HCT116 (cell line): ENCODE measurements around the gene LYRM7. TPM values are rescaled to one million over a fixed set of nuclear protein-coding genes. Genes with fewer than 3 reads are reported as not detected.
A peak's percentile ranks its signal among the peaks of the same experiment; 100 is the strongest.

Experiments
- ATAC-seq: fragments of 200-7000 bp; cut with Tn5 transposase; 2 replicates; pipeline ENCODE4 v1.9.1; 2020; ENCODE audit warnings: mild to moderate bottlenecking, moderate library complexity
- BruUV-seq: library from RNA; stranded (reverse); fragments of 400-500 nt; replicated peaks from 2 replicates; lab custom pipeline; 2021; lab: Mats Ljungman, UMichigan
- CTCF ChIA-PET: fragments of 300-600 bp; sonication (Branson Sonifier 250); formaldehyde crosslinking; loops from one replicate; lab custom pipeline; 2021; ENCODE audit warnings: antibody characterized with exemption; lab: Charles Lee
- POLR2A ChIA-PET: fragments of 300-600, 350-600 bp; sonication (Branson Sonifier 250); formaldehyde crosslinking; loops from one replicate; lab custom pipeline; 2021; ENCODE audit warnings: antibody characterized with exemption; lab: Charles Lee
- RAD21 ChIA-PET, 2 experiments: fragments of 300-600 bp; sonication (Branson Sonifier 250); formaldehyde crosslinking; loops; one replicate each; lab custom pipeline; 2023; ENCODE audit warnings: low total read pairs in 2 of 2; ENCODE audit not compliant: uncharacterized antibody in 2 of 2, unreplicated experiment in 2 of 2, low non-redundant PET in 1 of 2; lab: Charles Lee
- DNase-seq: peaks from one replicate; pipeline ENCODE4 v3.0.0-alpha.2; 2010; ENCODE audit warnings: low read depth, low spot score
- H2AFZ ChIP-seq: fragments of 200-600 bp; shearing (Covaris generic), sonication (generic); 2 replicates; pipeline ENCODE4 v1.6.1; 2017; ENCODE audit warnings: low read depth, mixed run types, mixed read lengths, antibody characterized with exemption, low read length; ENCODE audit not compliant: poor library complexity, severe bottlenecking
- H3K27ac ChIP-seq: 2 replicates; pipeline ENCODE4 v1.5.1; 2012; ENCODE audit warnings: low read depth, low read length
- H3K27me3 ChIP-seq: fragments of 200-600 bp; sonication (generic); 2 replicates; pipeline ENCODE4 v1.6.1; 2016; ENCODE audit warnings: mixed run types, low read length, mixed read lengths; ENCODE audit not compliant: insufficient read depth
- H3K36me3 ChIP-seq, 2 experiments: fragments of 200-500 bp in 1 of 2; fragments of 200-600 bp in 1 of 2; sonication (Bioruptor generic) in 1 of 2; sonication (generic) in 1 of 2; 2 replicates each; pipeline versions ENCODE4 v1.5.1 to v1.6.1; 2014 to 2016; ENCODE audit warnings: low read length in 2 of 2, inconsistent platforms in 1 of 2, mixed read lengths in 1 of 2, mixed run types in 1 of 2; ENCODE audit not compliant: insufficient read depth in 2 of 2, control insufficient read depth in 1 of 2
- H3K4me1 ChIP-seq, 2 experiments: fragments of 200-600 bp in 1 of 2; sonication (generic) in 1 of 2; 2 replicates each; pipeline versions ENCODE4 v1.5.1 to v1.6.1; 2012 to 2017; ENCODE audit warnings: low read length in 2 of 2, inconsistent platforms in 1 of 2, mild to moderate bottlenecking in 1 of 2, mixed read lengths in 1 of 2, mixed run types in 1 of 2, moderate library complexity in 1 of 2; ENCODE audit not compliant: insufficient read depth in 2 of 2, control insufficient read depth in 1 of 2
- H3K4me2 ChIP-seq: fragments of 200-600 bp; sonication (generic); 2 replicates; pipeline ENCODE4 v1.6.1; 2017; ENCODE audit warnings: mixed run types, low read length, mixed read lengths
- H3K4me3 ChIP-seq, 2 experiments: fragments of 200-600 bp in 1 of 2; sonication (generic) in 1 of 2; replicated peaks in 1 of 2; 2 replicates each; pipeline ENCODE4 v1.5.1; 2011 to 2016; ENCODE audit warnings: low read length in 2 of 2, control low read depth in 1 of 2, low read depth in 1 of 2, mild to moderate bottlenecking in 1 of 2, mixed read lengths in 1 of 2, mixed run types in 1 of 2
- H3K79me2 ChIP-seq: fragments of 200-600 bp; sonication (generic); 2 replicates; pipeline ENCODE4 v1.6.1; 2017; ENCODE audit warnings: mild to moderate bottlenecking, mixed run types, low read length, moderate library complexity, mixed read lengths; ENCODE audit not compliant: insufficient read depth
- H3K9ac ChIP-seq: fragments of 200-600 bp; sonication (generic); 2 replicates; pipeline ENCODE4 v1.6.1; 2016; ENCODE audit warnings: low read length, mixed read lengths
- H3K9me2 ChIP-seq: fragments of 200-600 bp; sonication (generic), shearing (Covaris generic); 2 replicates; pipeline ENCODE4 v1.6.1; 2017; ENCODE audit warnings: mixed run types, mild to moderate bottlenecking, moderate library complexity; ENCODE audit not compliant: insufficient read depth
- H3K9me3 ChIP-seq, 2 experiments: fragments of 200-500 bp in 1 of 2; fragments of 200-600 bp in 1 of 2; sonication (Bioruptor generic) in 1 of 2; sonication (generic) in 1 of 2; 2 replicates each; pipeline ENCODE4 v1.6.1; 2014 to 2017; ENCODE audit warnings: low read length in 2 of 2, mixed read lengths in 2 of 2, inconsistent platforms in 1 of 2, low read depth in 1 of 2, mild to moderate bottlenecking in 1 of 2, mixed run types in 1 of 2, moderate library complexity in 1 of 2; ENCODE audit not compliant: control insufficient read depth in 1 of 2, insufficient read depth in 1 of 2
- H4K20me1 ChIP-seq: fragments of 200-600 bp; sonication (generic), shearing (Covaris generic); 2 replicates; pipeline ENCODE4 v1.6.1; 2017; ENCODE audit warnings: mixed run types, mild to moderate bottlenecking, moderate library complexity; ENCODE audit not compliant: insufficient read depth
- CBX3 ChIP-seq: IDR thresholded peaks from 2 replicates; pipeline ENCODE4 v1.6.1; 2012; ENCODE audit warnings: low read depth
- CEBPB ChIP-seq: IDR thresholded peaks from 2 replicates; pipeline ENCODE4 v1.6.1; 2012; ENCODE audit warnings: low read depth
- CTCF ChIP-seq, 3 experiments: fragments of 200-600 bp in 1 of 3; sonication (generic) in 1 of 3; IDR thresholded peaks in 2 of 3; conservative IDR thresholded peaks in 1 of 3; 2 replicates each; pipeline ENCODE4 v1.5.1; 2012 to 2017; ENCODE audit warnings: low read depth in 2 of 3, low read length in 2 of 3, antibody characterized with exemption in 1 of 3, borderline replicate concordance in 1 of 3, control low read depth in 1 of 3, mild to moderate bottlenecking in 1 of 3, mixed read lengths in 1 of 3, mixed run types in 1 of 3, moderate library complexity in 1 of 3; ENCODE audit not compliant: insufficient read depth in 1 of 3
- EGR1 ChIP-seq: IDR thresholded peaks from 2 replicates; pipeline ENCODE4 v1.6.1; 2012; ENCODE audit warnings: low read depth
- EZH2phosphoT487 ChIP-seq: fragments of 200-600 bp; IDR thresholded peaks from 2 replicates; pipeline ENCODE4 v1.6.1; 2018; ENCODE audit warnings: antibody characterized with exemption, borderline replicate concordance
- FOSL1 ChIP-seq: IDR thresholded peaks from 2 replicates; pipeline ENCODE4 v1.6.1; 2012; ENCODE audit warnings: low read depth
- POLR2A ChIP-seq: IDR thresholded peaks from 2 replicates; pipeline ENCODE4 v1.7.0; 2011; ENCODE audit warnings: borderline replicate concordance; ENCODE audit not compliant: insufficient read depth, insufficient read length; ENCODE audit errors: extremely low read depth
- POLR2AphosphoS5 ChIP-seq: IDR thresholded peaks from 2 replicates; pipeline ENCODE4 v1.6.1; 2011; ENCODE audit warnings: mild to moderate bottlenecking, low read depth, low read length, moderate library complexity
- ZFX ChIP-seq: fragments of 450-650 bp; IDR thresholded peaks from 2 replicates; pipeline ENCODE4 v1.6.1; 2017
- ZNF274 ChIP-seq: fragments of 200-500 bp; sonication (Bioruptor generic); IDR thresholded peaks from 2 replicates; pipeline ENCODE4 v1.6.1; 2014; ENCODE audit warnings: mild to moderate bottlenecking, low read depth, low read length, inconsistent platforms
- intact Hi-C: fragments of 100-400 bp; cut with micrococcal nuclease; formaldehyde crosslinking; loops from 2 replicates; pipeline ENCODE4 v1.10.0; 2022
- total RNA-seq: library from RNA; stranded (reverse); gene quantifications from one replicate; pipeline ENCODE4 v1.2.1, GENCODE V29; 2021; ENCODE audit not compliant: unreplicated experiment
- TF ChIP-seq, protein P1 (sequence below): IDR thresholded peaks from 2 replicates; pipeline ENCODE4 v1.6.1; 2012
- TF ChIP-seq, protein P2 (sequence below): IDR thresholded peaks from 2 replicates; pipeline ENCODE4 v1.6.1; 2012
- TF ChIP-seq, protein P3 (sequence below): IDR thresholded peaks from 2 replicates; pipeline ENCODE4 v1.6.1; 2011; ENCODE audit warnings: mild to moderate bottlenecking, low read length, moderate library complexity; ENCODE audit not compliant: insufficient replicate concordance; ENCODE audit errors: extremely low read depth

The LYRM7 gene
- total RNA-seq, 1 experiment from 2014 or later: 14.4 TPM

DNA sequence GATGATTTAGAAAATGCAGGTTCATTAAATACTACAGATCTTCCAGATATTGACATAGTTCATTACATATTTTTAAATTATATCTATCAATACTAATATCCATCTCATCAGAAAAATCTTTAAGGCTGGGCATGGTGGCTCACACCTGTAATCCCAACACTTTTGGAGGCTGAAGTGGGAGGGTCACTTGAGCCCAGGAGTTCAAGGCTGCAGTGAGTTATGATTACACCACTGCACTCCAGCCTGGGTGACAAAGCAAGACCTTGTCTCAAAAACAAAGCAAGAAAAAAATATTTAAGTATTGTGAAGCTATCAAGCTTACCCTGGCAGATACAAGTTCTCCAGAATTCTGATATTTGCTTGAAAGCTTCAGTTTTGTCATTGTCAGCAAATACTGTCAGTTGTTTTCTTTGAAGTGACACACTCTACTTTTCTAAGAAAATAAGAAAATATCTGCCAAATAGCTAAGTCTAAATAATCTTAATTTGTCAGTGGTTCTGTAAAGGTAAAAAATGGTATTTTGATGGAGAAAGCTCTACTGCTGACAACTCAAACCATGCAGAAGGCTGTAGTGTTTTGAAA, 14.9 kb downstream of the LYRM7 start (continued):
- TF ChIP-seq, protein P1, sequence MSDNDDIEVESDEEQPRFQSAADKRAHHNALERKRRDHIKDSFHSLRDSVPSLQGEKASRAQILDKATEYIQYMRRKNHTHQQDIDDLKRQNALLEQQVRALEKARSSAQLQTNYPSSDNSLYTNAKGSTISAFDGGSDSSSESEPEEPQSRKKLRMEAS: no peak
- no peak for TF ChIP-seq ZFX
- TF ChIP-seq CBX3: no peak

DNA sequence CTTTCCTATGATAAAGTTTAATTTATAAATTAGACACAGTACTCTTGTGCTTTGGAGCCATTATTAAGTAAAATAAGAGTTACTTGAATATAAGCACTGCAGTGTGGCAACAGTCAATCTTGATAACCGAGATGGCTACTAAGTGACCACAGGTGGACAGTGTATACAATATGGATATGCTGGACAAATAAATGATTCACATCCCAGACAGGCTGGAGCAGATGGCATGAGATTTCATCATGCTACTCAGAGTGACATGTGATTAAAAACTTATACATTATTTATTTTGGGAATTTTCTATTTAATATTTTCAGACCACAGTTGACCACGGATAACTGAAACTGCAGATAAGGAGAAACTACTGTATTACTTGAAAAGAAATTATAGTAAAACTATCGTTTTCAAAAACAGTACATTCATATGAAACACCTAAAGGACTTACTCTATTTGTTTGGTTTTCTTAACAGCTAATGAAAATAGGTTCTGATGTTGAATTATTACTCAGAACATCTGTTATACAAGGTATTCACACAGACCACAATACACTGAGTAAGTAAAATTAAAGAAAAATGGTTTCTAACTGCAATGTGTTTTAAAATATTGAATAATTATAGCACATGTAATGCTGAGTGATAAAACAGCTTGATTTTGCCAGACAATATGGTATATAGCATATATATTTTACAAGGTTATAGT, 16.0 kb downstream of the LYRM7 start:
- ChIA-PET POLR2A (no interaction called here), CTCF (no interaction called here), RAD21 (no interaction called here)
- no peak overlapping the region for H3K4me3 ChIP-seq
- DNase-seq: no peak
- no peaks in the 10 kb centered on the region for H3K27me3 ChIP-seq
- no peak overlapping the region for H3K4me2 ChIP-seq
- ATAC-seq: no peak
- no TSS peak for BruUV-seq
- no peaks in the 10 kb centered on the region for H3K9me3 ChIP-seq
- no peaks in the 10 kb centered on the region for H3K9me2 ChIP-seq
- no peak overlapping the region for H2AFZ ChIP-seq
- no peaks in the 10 kb centered on the region; a peak in 1 of 4 replicates for H3K36me3 ChIP-seq
- H3K79me2 ChIP-seq: no peaks in the 10 kb centered on the region
- no peaks in the 10 kb centered on the region for H4K20me1 ChIP-seq
- intact Hi-C loops: no loop called here
- H3K4me1 ChIP-seq: no peaks in the 10 kb centered on the region
- H3K27ac ChIP-seq: no peak overlapping the region
- no peak overlapping the region for H3K9ac ChIP-seq
- TF ChIP-seq, protein P1: 0 out of 2 replicates have a peak, but pooled peaks have one; percentile 16
- no peak for TF ChIP-seq ZNF274
- 0 out of 2 replicates have a peak, but pooled peaks have one; percentile 12 for TF ChIP-seq FOSL1
- no peak for TF ChIP-seq CTCF (IDR thresholded peaks at IDR 0.05 in 2 of 3, conservative IDR thresholded peaks at IDR 0.05 in 1 of 3; ENCODE audit: borderline replicate concordance in 1 of 3, insufficient read depth in 1 of 3, low read depth in 2 of 3, low read length in 2 of 3)
- no peak for TF ChIP-seq EZH2phosphoT487
- TF ChIP-seq, protein P2, sequence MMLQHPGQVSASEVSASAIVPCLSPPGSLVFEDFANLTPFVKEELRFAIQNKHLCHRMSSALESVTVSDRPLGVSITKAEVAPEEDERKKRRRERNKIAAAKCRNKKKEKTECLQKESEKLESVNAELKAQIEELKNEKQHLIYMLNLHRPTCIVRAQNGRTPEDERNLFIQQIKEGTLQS: no peak
- TF ChIP-seq, protein P3, sequence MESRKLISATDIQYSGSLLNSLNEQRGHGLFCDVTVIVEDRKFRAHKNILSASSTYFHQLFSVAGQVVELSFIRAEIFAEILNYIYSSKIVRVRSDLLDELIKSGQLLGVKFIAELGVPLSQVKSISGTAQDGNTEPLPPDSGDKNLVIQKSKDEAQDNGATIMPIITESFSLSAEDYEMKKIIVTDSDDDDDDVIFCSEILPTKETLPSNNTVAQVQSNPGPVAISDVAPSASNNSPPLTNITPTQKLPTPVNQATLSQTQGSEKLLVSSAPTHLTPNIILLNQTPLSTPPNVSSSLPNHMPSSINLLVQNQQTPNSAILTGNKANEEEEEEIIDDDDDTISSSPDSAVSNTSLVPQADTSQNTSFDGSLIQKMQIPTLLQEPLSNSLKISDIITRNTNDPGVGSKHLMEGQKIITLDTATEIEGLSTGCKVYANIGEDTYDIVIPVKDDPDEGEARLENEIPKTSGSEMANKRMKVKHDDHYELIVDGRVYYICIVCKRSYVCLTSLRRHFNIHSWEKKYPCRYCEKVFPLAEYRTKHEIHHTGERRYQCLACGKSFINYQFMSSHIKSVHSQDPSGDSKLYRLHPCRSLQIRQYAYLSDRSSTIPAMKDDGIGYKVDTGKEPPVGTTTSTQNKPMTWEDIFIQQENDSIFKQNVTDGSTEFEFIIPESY: no peak
- peak; percentile 58; the same call in 1 of the 2 replicates for TF ChIP-seq CEBPB
- no peak for TF ChIP-seq EGR1
- TF ChIP-seq POLR2A: no peak
- no peak for TF ChIP-seq POLR2AphosphoS5
- TF ChIP-seq ZFX: no peak
